HG02642 (cell line): ENCODE data around the gene RSPO3.
A peak's percentile ranks its signal among the peaks of the same experiment; 100 is the strongest.

Experiments
- ATAC-seq: cut with Tn5 transposase; IDR thresholded peaks from one replicate; pipeline ENCODE4 v1.9.1; 2021; ENCODE audit warnings: mild to moderate bottlenecking; ENCODE audit not compliant: unreplicated experiment, poor library complexity

RSPO3 gene

GRCh38 chr6:127147534-127147933 is 29.1 kb downstream of the RSPO3 start:
- no peak for ATAC-seq

- ATAC-seq, result no peak
Measured at GRCh38 chr6:127148511-127148910, 30.0 kb downstream of the RSPO3 start.

- ATAC-seq, result no peak
Measured at GRCh38 chr6:127154509-127154908, 36.0 kb downstream of the RSPO3 start.

GRCh38 chr6:127160484-127160883 is 42.0 kb downstream of the RSPO3 start:
- ATAC-seq, result no peak

GRCh38 chr6:127162836-127163235 is 44.4 kb downstream of the RSPO3 start:
- ATAC-seq, result no peak

- ATAC-seq, result no peak
Measured at GRCh38 chr6:127164036-127164435, 45.6 kb downstream of the RSPO3 start.

- no peak for ATAC-seq
Measured at GRCh38 chr6:127164565-127164964, 46.1 kb downstream of the RSPO3 start.

GRCh38 chr6:127173156-127173940 is 54.9 kb downstream of the RSPO3 start:
- no peak for ATAC-seq

- no peak for ATAC-seq
Measured at GRCh38 chr6:127176146-127176545, 57.7 kb downstream of the RSPO3 start.

GRCh38 chr6:127177030-127177922 is 58.8 kb downstream of the RSPO3 start:
- ATAC-seq, result no peak

- ATAC-seq, result no peak
Measured at GRCh38 chr6:127177923-127178231, 59.4 kb downstream of the RSPO3 start.

- ATAC-seq, result no peak
Measured at GRCh38 chr6:127178746-127179145, 60.3 kb downstream of the RSPO3 start.

GRCh38 chr6:127180426-127180825 is 62.0 kb downstream of the RSPO3 start:
- ATAC-seq, result no peak

- ATAC-seq, result no peak
Measured at GRCh38 chr6:127182501-127182900, 64.0 kb downstream of the RSPO3 start.

GRCh38 chr6:127185437-127185995 is 67.0 kb downstream of the RSPO3 start:
- no peak for ATAC-seq

GRCh38 chr6:127186889-127187288 is 68.4 kb downstream of the RSPO3 start:
- peak; percentile 82 for ATAC-seq

- ATAC-seq, result no peak
Measured at GRCh38 chr6:127188744-127189143, 70.3 kb downstream of the RSPO3 start.

- no peak for ATAC-seq
Measured at GRCh38 chr6:127190552-127190951, 72.1 kb downstream of the RSPO3 start.

- ATAC-seq, result no peak
Measured at GRCh38 chr6:127191716-127192115, 73.2 kb downstream of the RSPO3 start.

GRCh38 chr6:127192911-127193541 is 74.6 kb downstream of the RSPO3 start:
- ATAC-seq, result no peak

GRCh38 chr6:127195833-127196232 is 77.4 kb downstream of the RSPO3 start:
- ATAC-seq, result no peak
